ENCODE results near the gene MYL7. TPM values are rescaled to one million over a fixed set of nuclear protein-coding genes. Genes with fewer than 3 reads are reported as not detected.
A peak's percentile ranks its signal among the peaks of the same experiment; 100 is the strongest.
"Not testable (repeated sequence)": the region's sequence is repeated elsewhere in the genome, so short reads cannot be mapped to it uniquely, and the experiment has no call there.

MYL7 gene
- total and polyA plus RNA-seq, 4 donors, result 0.66 to 4.5 (median 2.2) TPM; not detected in 1

GRCh38 chr7:44172803-44173424, 31.8 kb upstream of the MYL7 start:
- peak in 2 of 6 donors; percentile 35 to 61 for DNase-seq (ENCODE audit: low read depth in 4 of 6, low spot score in 6 of 6)
- WGBS (ENCODE audit: insufficient coverage), result 37% methylated on average over 2 of the region's 6 CpGs

GRCh38 chr7:44172352-44172751, 31.2 kb upstream of the MYL7 start:
- Histone ChIP-seq H3K27ac (ENCODE audit: low read depth, low read length) (no peak overlapping the region), H3K4me1 (ENCODE audit: control insufficient read depth, insufficient read depth, low read length) (no peaks in the 10 kb centered on the region), H3K27me3 (ENCODE audit: control insufficient read depth, insufficient read depth, low read length) (no peaks in the 10 kb centered on the region), H3K9me3 (ENCODE audit: control insufficient read depth, insufficient read depth, low read length) (no peaks in the 10 kb centered on the region), H3K4me3 (ENCODE audit: low read depth, low read length) (no peak overlapping the region), H3K36me3 (ENCODE audit: control insufficient read depth, insufficient read depth, low read length) (no peaks in the 10 kb centered on the region)
- DNase-seq (ENCODE audit: low read depth in 4 of 6, low spot score in 6 of 6), result no peak

More at GRCh38 chr7:44172803-44173424, 31.8 kb upstream of the MYL7 start:
- no peak overlapping the region for H3K4me3 ChIP-seq (ENCODE audit: low read depth, low read length)
- H3K36me3 ChIP-seq (ENCODE audit: control insufficient read depth, insufficient read depth, low read length), result no peaks in the 10 kb centered on the region
- H3K27ac ChIP-seq (ENCODE audit: low read depth, low read length), result no peak overlapping the region
- H3K9me3 ChIP-seq (ENCODE audit: control insufficient read depth, insufficient read depth, low read length), result no peaks in the 10 kb centered on the region
- no peaks in the 10 kb centered on the region for H3K27me3 ChIP-seq (ENCODE audit: control insufficient read depth, insufficient read depth, low read length)
- peaks cover 5% of the 10 kb centered on the region for H3K4me1 ChIP-seq (ENCODE audit: control insufficient read depth, insufficient read depth, low read length)

DNA sequence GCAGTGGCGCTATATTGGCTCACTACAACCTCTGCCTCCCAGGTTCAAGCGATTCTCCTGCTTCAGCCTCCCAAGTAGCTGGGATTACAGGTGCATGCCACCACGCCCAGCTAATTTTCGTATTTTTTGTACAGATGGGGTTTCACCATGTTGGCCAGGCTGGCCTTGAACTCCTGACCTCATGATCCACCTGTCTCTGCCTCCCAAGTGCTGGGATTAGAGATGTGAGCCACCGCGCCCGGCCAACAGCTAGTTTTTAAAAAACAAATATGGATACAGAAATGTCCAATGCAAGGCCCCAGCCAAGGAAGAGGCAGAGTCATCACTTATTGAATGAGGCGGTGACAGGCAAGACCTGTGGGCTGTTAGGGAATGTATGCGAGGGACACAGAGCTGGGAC, 30.8 kb upstream of the MYL7 start:
- not testable (repeated sequence) for H3K4me1 ChIP-seq (ENCODE audit: control insufficient read depth, insufficient read depth, low read length); H3K36me3 ChIP-seq (ENCODE audit: control insufficient read depth, insufficient read depth, low read length); H3K9me3 ChIP-seq (ENCODE audit: control insufficient read depth, insufficient read depth, low read length); H3K27me3 ChIP-seq (ENCODE audit: control insufficient read depth, insufficient read depth, low read length); H3K4me3 ChIP-seq (ENCODE audit: low read depth, low read length); H3K27ac ChIP-seq (ENCODE audit: low read depth, low read length); DNase-seq (ENCODE audit: low read depth in 4 of 6, low spot score in 6 of 6)
- WGBS (ENCODE audit: insufficient coverage), result 88% methylated on average over 6 of the region's 9 CpGs

GRCh38 chr7:44167920-44168319, 26.8 kb upstream of the MYL7 start:
- Histone ChIP-seq H3K9me3 (ENCODE audit: control insufficient read depth, insufficient read depth, low read length) (no peaks in the 10 kb centered on the region), H3K4me3 (ENCODE audit: low read depth, low read length) (no peak overlapping the region), H3K4me1 (ENCODE audit: control insufficient read depth, insufficient read depth, low read length) (no peaks in the 10 kb centered on the region), H3K27me3 (ENCODE audit: control insufficient read depth, insufficient read depth, low read length) (no peaks in the 10 kb centered on the region), H3K27ac (ENCODE audit: low read depth, low read length) (no peak overlapping the region), H3K36me3 (ENCODE audit: control insufficient read depth, insufficient read depth, low read length) (no peaks in the 10 kb centered on the region)
- DNase-seq (ENCODE audit: low read depth in 4 of 6, low spot score in 6 of 6), result no peak

- WGBS (ENCODE audit: insufficient coverage), result 80% methylated on average over 1 of the region's 1 CpG
- Histone ChIP-seq H3K36me3 (ENCODE audit: control insufficient read depth, insufficient read depth, low read length) (no peaks in the 10 kb centered on the region), H3K4me3 (ENCODE audit: low read depth, low read length) (no peak overlapping the region), H3K27ac (ENCODE audit: low read depth, low read length) (no peak overlapping the region), H3K9me3 (ENCODE audit: control insufficient read depth, insufficient read depth, low read length) (no peaks in the 10 kb centered on the region), H3K27me3 (ENCODE audit: control insufficient read depth, insufficient read depth, low read length) (no peaks in the 10 kb centered on the region), H3K4me1 (ENCODE audit: control insufficient read depth, insufficient read depth, low read length) (peaks cover 3% of the 10 kb centered on the region)
- DNase-seq (ENCODE audit: low read depth in 4 of 6, low spot score in 6 of 6), result no peak
Observed at GRCh38 chr7:44163591-44163990, 22.5 kb upstream of the MYL7 start.

DNA sequence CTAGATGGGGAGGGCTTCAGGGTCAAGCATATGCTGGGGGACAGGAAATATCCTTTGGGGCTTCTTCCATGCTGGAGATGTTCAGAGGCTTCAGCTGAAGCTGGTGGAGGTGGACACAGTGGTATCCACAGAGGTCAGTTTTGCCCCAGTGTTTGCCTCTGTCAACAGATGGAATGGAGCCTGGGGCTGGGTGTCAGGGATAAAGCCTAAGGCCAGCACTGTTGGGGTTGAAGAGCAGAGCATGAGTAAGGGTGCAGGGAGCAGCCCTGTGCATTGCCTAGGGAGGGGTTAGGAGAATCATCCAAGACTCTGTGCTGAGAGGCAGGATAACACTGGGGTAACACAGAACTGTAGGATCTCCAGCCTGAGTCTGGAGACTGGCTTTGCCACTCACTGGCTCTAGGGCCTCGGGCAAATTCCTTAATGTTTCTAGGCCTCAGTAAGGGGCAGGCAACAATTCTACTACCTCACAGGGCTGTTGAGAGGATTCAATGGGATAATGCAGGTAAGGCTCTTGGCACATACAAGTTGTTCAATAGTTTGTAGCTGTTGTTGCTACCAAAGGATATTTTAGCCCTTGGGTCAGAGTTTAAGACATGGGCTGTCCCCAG, 21.8 kb upstream of the MYL7 start:
- H3K4me3 ChIP-seq (ENCODE audit: low read depth, low read length), result no peak overlapping the region
- peaks cover 9% of the 10 kb centered on the region for H3K4me1 ChIP-seq (ENCODE audit: control insufficient read depth, insufficient read depth, low read length)
- H3K27ac ChIP-seq (ENCODE audit: low read depth, low read length), result no peak overlapping the region
- DNase-seq (ENCODE audit: low read depth in 4 of 6, low spot score in 6 of 6), result no peak
- H3K27me3 ChIP-seq (ENCODE audit: control insufficient read depth, insufficient read depth, low read length), result no peaks in the 10 kb centered on the region
- H3K9me3 ChIP-seq (ENCODE audit: control insufficient read depth, insufficient read depth, low read length), result no peaks in the 10 kb centered on the region
- no CpG with 5 or more reads among the region's 1 CpG for WGBS (ENCODE audit: insufficient coverage)
- H3K36me3 ChIP-seq (ENCODE audit: control insufficient read depth, insufficient read depth, low read length), result no peaks in the 10 kb centered on the region

DNA sequence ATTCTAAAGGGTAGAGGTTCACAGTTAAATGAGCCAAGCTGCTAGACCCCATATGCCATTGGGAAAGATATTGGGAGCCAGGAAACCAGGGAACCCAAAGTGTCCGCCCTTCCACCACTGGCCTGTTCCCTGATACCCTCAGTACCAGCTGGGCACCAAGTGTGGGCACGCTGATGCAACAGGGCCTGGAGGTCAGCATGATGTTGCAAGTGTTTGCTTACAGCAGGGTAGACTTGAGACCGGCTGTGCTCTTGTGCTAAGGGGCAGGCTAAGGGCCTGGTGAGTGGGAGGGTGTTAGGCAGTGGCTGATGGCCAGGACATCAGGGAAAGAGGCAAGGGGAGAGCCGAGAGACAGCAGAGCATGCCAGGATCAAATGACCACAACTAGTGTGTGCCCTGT, 21.0 kb upstream of the MYL7 start:
- peaks cover 12% of the 10 kb centered on the region for H3K4me1 ChIP-seq (ENCODE audit: control insufficient read depth, insufficient read depth, low read length)
- H3K9me3 ChIP-seq (ENCODE audit: control insufficient read depth, insufficient read depth, low read length), result no peaks in the 10 kb centered on the region
- DNase-seq (ENCODE audit: low read depth in 4 of 6, low spot score in 6 of 6), result no peak
- no peaks in the 10 kb centered on the region for H3K36me3 ChIP-seq (ENCODE audit: control insufficient read depth, insufficient read depth, low read length)
- no peak overlapping the region for H3K4me3 ChIP-seq (ENCODE audit: low read depth, low read length)
- H3K27ac ChIP-seq (ENCODE audit: low read depth, low read length), result no peak overlapping the region
- no peaks in the 10 kb centered on the region for H3K27me3 ChIP-seq (ENCODE audit: control insufficient read depth, insufficient read depth, low read length)
- WGBS (ENCODE audit: insufficient coverage), result 89% methylated on average over 4 of the region's 4 CpGs

GRCh38 chr7:44161371-44161770, 20.2 kb upstream of the MYL7 start:
- Histone ChIP-seq H3K36me3 (ENCODE audit: control insufficient read depth, insufficient read depth, low read length) (no peaks in the 10 kb centered on the region), H3K4me1 (ENCODE audit: control insufficient read depth, insufficient read depth, low read length) (peaks cover 12% of the 10 kb centered on the region), H3K4me3 (ENCODE audit: low read depth, low read length) (no peak overlapping the region), H3K27ac (ENCODE audit: low read depth, low read length) (no peak overlapping the region), H3K27me3 (ENCODE audit: control insufficient read depth, insufficient read depth, low read length) (no peaks in the 10 kb centered on the region), H3K9me3 (ENCODE audit: control insufficient read depth, insufficient read depth, low read length) (no peaks in the 10 kb centered on the region)
- DNase-seq (ENCODE audit: low read depth in 4 of 6, low spot score in 6 of 6), result no peak
- 100% methylated on average over 2 of the region's 2 CpGs for WGBS (ENCODE audit: insufficient coverage)

- 86% methylated on average over 4 of the region's 5 CpGs for WGBS (ENCODE audit: insufficient coverage)
- H3K27ac ChIP-seq (ENCODE audit: low read depth, low read length), result no peak overlapping the region
- no peak for DNase-seq (ENCODE audit: low read depth in 4 of 6, low spot score in 6 of 6)
Observed at GRCh38 chr7:44159824-44160630, 18.9 kb upstream of the MYL7 start.

More at GRCh38 chr7:44159824-44160630, 18.9 kb upstream of the MYL7 start:
- peaks cover 12% of the 10 kb centered on the region for H3K4me1 ChIP-seq (ENCODE audit: control insufficient read depth, insufficient read depth, low read length)
- H3K4me3 ChIP-seq (ENCODE audit: low read depth, low read length), result no peak overlapping the region
- H3K9me3 ChIP-seq (ENCODE audit: control insufficient read depth, insufficient read depth, low read length), result no peaks in the 10 kb centered on the region
- no peaks in the 10 kb centered on the region for H3K36me3 ChIP-seq (ENCODE audit: control insufficient read depth, insufficient read depth, low read length)
- H3K27me3 ChIP-seq (ENCODE audit: control insufficient read depth, insufficient read depth, low read length), result no peaks in the 10 kb centered on the region
